Skeletal muscle satellite cell (primary cell): ENCODE measurements around the gene ZNF436. TPM values are rescaled to one million over a fixed set of nuclear protein-coding genes. Genes with fewer than 3 reads are reported as not detected.
A peak's percentile ranks its signal among the peaks of the same experiment; 100 is the strongest.

ENCODE experiments used
- H3K27me3 ChIP-seq: 2 replicates; pipeline ENCODE4 v1.7.0; 2013; ENCODE audit warnings: low read length; ENCODE audit not compliant: control insufficient read depth, insufficient read depth
- H3K36me3 ChIP-seq: 2 replicates; pipeline ENCODE4 v1.7.0; 2013; ENCODE audit warnings: mild to moderate bottlenecking, control low read depth, low read length; ENCODE audit not compliant: insufficient read depth
- H3K4me1 ChIP-seq: 2 replicates; pipeline ENCODE4 v1.7.0; 2013; ENCODE audit warnings: low read length; ENCODE audit not compliant: control insufficient read depth, insufficient read depth
- H3K4me2 ChIP-seq: 2 replicates; pipeline ENCODE4 v1.7.0; 2013; ENCODE audit warnings: mild to moderate bottlenecking, low read length
- H3K4me3 ChIP-seq: 2 replicates; pipeline ENCODE4 v1.7.0; 2013; ENCODE audit warnings: low read length
- H3K9ac ChIP-seq: 2 replicates; pipeline ENCODE4 v1.7.0; 2013; ENCODE audit warnings: mild to moderate bottlenecking, low read depth, low read length, moderate library complexity
- H3K9me3 ChIP-seq: replicated peaks from 2 replicates; pipeline ENCODE4 v1.7.0; 2013; ENCODE audit warnings: mild to moderate bottlenecking, control low read depth, low read length
- total RNA-seq: library from RNA; depleted of rRNA; stranded (reverse); fragments of >200 nt; gene quantifications from 2 replicates; pipeline ENCODE4 v1.2.3, GENCODE V29; 2012; rRNA removed

Gene ZNF436
- total RNA-seq, result 10.6 and 12.0 TPM in 2 replicates

DNA sequence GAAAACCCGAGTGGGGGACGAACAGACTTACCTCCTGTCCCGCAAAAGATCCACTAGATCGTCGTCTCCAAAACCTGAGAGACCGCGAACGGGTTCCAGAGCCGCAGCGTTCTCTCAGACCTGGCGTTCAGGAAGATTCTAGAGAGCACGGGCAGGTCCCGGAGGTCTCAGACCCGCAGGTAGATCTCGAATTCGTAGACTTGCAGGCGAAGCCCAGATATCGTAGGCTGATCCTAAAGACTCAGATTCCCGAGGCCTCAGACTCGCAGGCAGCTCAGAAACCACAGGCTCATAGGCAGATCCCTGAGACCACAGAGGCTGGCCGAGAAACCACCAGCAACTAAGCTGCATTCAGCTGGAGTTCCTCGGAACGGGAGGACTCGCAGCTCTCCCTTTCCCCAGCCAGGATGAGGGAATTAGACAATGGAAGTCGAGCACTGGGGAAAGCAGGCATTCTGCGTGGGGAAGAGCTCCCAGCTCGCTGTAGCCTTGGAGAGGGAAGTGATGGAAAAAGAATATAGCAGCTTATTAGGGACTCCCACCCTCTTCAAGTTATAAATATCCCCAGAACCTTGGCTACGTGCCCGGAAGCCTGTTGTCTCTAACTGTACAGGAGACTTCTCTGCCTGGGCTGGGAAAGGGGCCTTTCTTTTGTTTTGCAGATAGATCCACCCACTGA, at the start of gene ZNF436:
TSS of gene ZNF436 (minus strand) at position 502 of the 679 bp plus-strand sequence. CDS start 1,831 bp downstream, outside the sequence.
- H3K9ac ChIP-seq, result peak within 1 kb of the TSS; percentile 92
- peak within 1 kb of the TSS; percentile 85 for H3K4me3 ChIP-seq
- H3K9me3 ChIP-seq, result no peaks in the 10 kb centered on the region

DNA sequence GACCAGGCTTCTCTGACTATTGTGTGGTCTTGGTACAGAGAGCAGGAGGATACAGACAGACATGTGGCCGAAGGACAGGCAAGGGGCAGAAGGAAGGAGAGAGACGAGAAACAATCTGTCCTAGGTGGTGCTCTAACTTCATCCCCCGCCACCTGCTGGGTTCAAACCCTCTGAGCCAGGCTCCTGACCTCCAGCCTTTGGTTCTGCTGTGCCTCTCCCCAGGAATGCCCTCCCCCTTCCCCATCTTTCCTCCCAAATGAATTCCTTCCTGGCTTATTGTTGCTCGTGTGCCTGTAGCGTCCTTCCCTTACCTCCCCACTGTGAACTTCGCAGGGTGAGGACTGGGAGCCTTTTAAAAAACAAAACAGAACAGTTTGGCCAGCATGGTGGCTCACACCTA, 49.5 kb upstream of the ZNF436 start:
- H3K4me2 ChIP-seq, result no peak overlapping the region
- no peak overlapping the region for H3K9ac ChIP-seq
- H3K4me3 ChIP-seq, result no peak overlapping the region
- peaks cover 15% of the 10 kb centered on the region for H3K4me1 ChIP-seq
- no peaks in the 10 kb centered on the region for H3K36me3 ChIP-seq
- no peaks in the 10 kb centered on the region for H3K9me3 ChIP-seq
- no peaks in the 10 kb centered on the region for H3K27me3 ChIP-seq

More for the DNA sequence above, at the start of gene ZNF436:
- Histone ChIP-seq H3K4me1 (peaks cover 34% of the 10 kb centered on the region), H3K36me3 (peaks cover 21% of the 10 kb centered on the region), H3K4me2 (peak within 1 kb of the TSS; percentile 96), H3K27me3 (no peaks in the 10 kb centered on the region)

DNA sequence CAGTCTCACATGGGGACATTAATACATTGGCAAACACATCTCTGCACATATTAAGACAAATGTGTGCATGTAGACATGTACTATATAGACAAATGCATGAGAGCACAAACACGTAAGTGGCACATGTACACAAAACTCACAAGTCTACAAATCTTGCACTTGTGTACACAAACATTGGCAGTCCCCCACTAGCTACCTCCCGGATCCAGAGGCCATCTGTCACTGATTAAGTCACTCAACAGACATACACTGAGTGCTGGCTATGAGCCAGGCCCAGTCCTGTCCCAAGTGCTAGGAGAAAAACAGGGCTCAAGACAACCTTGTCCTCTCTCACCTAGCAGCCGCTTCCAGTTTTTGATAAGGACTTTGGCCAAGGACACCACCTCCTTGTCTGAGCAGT, 47.9 kb upstream of the ZNF436 start:
- no peaks in the 10 kb centered on the region for H3K27me3 ChIP-seq
- H3K9me3 ChIP-seq, result no peaks in the 10 kb centered on the region
- peaks cover 9% of the 10 kb centered on the region for H3K4me1 ChIP-seq
- no peaks in the 10 kb centered on the region for H3K36me3 ChIP-seq
- H3K4me3 ChIP-seq, result no peak overlapping the region
- H3K9ac ChIP-seq, result no peak overlapping the region
- no peak overlapping the region for H3K4me2 ChIP-seq

DNA sequence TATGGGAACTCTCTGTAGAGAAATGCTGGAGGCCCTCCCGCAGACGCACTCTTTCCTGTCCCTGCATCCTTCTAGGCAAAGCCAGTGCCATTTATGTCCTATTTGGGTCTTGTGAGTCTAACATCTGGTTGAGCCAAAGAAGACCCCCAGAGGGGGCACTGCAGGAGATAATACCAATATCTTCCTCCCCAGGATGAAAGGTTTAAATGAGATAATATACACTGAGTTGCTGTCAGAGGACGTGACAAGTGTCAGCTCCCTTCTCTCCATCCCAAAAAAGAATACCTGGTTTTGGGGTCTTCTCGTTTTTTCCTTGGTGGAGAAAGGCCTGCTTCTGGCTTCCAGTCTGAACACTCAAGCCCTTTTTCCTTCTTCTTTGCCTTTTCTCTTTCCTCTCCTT, 47.3 kb upstream of the ZNF436 start:
- Histone ChIP-seq H3K4me3 (no peak overlapping the region), H3K4me1 (peaks cover 5% of the 10 kb centered on the region), H3K9ac (no peak overlapping the region), H3K9me3 (no peaks in the 10 kb centered on the region), H3K27me3 (no peaks in the 10 kb centered on the region), H3K4me2 (no peak overlapping the region), H3K36me3 (no peaks in the 10 kb centered on the region)

DNA sequence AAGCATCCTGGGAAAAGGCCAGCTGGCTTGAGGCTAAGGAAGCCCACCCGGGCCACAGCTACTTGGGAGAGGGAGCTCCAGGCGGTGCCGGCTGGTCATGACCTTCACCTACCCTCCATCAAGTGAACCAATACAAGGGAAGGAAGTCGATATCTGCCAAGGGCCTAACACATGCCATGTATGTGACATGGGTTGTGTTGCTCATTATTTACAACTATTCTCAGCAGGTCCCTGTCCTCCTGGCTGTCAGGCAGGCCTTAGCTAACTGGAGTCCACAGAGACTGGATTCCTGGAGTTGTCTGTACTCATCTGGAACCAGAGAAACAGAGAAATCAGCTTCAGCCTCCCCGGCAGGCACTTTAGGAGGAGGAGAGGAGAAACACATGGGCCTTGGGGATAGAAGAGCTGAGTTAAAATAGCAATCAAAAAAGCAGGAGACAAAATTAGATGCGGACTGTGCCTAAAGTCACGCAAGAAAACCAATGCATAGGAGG, 39.2 kb upstream of the ZNF436 start:
- Histone ChIP-seq H3K36me3 (no peaks in the 10 kb centered on the region), H3K27me3 (no peaks in the 10 kb centered on the region), H3K4me3 (no peak overlapping the region), H3K9me3 (no peaks in the 10 kb centered on the region), H3K9ac (no peak overlapping the region), H3K4me1 (peaks cover 22% of the 10 kb centered on the region), H3K4me2 (no peak overlapping the region)

DNA sequence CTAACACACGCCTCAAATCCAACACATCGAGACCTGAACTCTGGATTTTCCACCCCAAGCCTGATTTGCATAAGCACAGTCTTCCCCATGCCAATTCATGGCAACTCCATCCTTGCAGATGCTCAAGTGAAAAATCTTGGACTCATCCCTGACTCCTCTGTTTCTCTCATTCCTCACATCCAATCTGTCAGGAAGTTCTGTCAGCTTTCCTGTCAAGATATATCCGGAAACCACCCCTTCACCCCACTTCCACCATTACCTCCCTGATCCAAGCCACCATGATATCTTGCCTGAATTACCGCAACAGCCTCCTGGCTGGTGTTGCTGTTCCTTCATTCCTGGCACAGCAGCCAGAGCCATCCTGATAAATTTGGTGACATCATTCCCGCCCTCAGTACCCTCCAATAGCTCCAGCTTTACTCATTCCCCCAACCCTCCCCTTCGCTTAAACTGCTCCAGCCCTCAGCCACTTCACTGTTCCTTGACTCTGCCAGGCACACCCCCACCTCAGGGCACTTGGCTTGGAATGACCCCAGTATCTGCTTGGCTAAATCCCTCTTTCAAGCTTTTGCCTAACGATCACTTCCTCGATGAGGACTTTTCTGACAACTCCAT, 37.5 kb upstream of the ZNF436 start:
- H3K27me3 ChIP-seq, result no peaks in the 10 kb centered on the region
- H3K9ac ChIP-seq, result no peak overlapping the region
- H3K4me2 ChIP-seq, result no peak overlapping the region
- no peaks in the 10 kb centered on the region for H3K9me3 ChIP-seq
- H3K4me1 ChIP-seq, result peaks cover 36% of the 10 kb centered on the region
- H3K4me3 ChIP-seq, result no peak overlapping the region
- no peaks in the 10 kb centered on the region for H3K36me3 ChIP-seq

DNA sequence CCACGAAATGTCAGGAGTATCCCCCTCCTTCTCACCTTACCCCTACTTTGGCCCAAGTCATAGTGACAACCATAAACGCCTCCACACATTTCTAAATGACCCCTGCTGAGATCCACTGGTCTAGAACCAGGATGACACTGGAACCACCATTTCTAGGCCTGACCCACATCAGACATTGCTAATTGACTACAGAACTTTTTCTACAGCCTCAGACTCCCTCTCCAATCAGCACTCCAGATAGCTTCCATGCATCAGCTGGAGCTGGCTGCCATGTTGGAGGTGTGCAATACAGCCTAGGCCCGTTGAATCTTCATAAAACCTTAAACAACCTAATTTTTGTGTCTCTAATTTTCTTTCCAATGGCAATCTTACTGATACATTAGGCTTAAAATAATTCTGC, 36.3 kb upstream of the ZNF436 start:
- no peaks in the 10 kb centered on the region for H3K27me3 ChIP-seq
- H3K4me3 ChIP-seq, result no peak overlapping the region
- no peaks in the 10 kb centered on the region for H3K9me3 ChIP-seq
- H3K36me3 ChIP-seq, result no peaks in the 10 kb centered on the region
- H3K9ac ChIP-seq, result no peak overlapping the region
- H3K4me2 ChIP-seq, result no peak overlapping the region
- peaks cover 25% of the 10 kb centered on the region for H3K4me1 ChIP-seq

DNA sequence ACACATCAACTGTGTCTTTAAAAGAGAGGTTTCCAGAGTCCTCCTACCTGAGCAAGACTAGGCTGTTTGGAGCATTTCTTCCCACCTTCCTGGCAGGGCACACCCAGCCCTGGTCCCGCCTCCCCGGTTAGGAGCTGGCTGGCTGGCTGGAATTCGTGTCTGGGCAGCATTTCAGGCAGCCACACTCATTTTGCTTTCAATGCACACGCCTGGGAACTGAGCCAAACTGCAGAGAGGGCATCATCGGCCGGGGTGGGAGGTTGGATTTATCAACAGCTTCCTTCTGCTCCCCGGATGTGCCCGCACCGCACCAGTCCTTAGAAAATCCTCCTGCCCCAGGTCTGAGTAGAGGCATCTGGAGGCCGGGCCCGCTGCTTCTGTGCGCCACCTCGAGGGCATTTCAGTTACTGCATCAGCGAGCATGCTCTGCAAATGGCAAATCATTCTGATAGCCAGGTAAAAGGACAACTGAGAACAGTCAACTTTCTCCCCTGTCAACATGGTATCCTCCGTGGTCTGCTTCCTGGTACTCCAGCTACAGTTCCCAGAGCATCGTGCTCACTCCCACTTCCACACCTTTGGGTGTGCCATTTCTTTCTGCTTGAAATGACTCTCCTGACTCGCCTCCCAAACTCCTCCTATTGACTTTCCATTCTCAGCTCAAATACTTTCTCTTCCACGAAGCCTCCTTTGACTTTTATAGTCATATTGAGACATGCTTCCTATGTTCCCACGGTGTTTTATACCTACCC, 34.3 kb upstream of the ZNF436 start:
- H3K9ac ChIP-seq, result no peak overlapping the region
- H3K9me3 ChIP-seq, result no peaks in the 10 kb centered on the region
- H3K4me1 ChIP-seq, result peaks cover 25% of the 10 kb centered on the region
- H3K4me2 ChIP-seq, result peak overlapping the region; percentile 61
- no peaks in the 10 kb centered on the region for H3K27me3 ChIP-seq
- peak overlapping the region; percentile 25 for H3K4me3 ChIP-seq
- no peaks in the 10 kb centered on the region for H3K36me3 ChIP-seq

DNA sequence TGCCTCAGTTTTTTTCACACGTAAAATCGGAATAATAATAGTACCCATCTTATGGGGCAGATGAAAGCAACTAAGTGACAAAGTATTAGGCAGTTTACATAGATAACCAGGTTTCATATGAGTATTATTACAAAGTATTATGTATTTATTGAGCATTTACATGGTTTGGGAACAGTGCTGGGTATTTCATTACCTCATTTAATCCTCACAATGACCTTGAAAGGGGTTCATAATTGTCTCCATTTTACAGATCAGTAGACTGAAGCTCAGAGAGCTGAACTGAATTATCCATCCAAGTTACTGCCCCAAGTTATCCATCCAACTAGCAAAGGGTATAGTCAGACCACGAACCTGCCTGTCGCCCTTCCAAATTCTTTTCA, 33.7 kb upstream of the ZNF436 start:
- Histone ChIP-seq H3K36me3 (no peaks in the 10 kb centered on the region), H3K9me3 (no peaks in the 10 kb centered on the region), H3K9ac (no peak overlapping the region), H3K4me2 (peak overlapping the region; percentile 61), H3K27me3 (no peaks in the 10 kb centered on the region), H3K4me1 (peaks cover 25% of the 10 kb centered on the region), H3K4me3 (peak overlapping the region; percentile 25)

DNA sequence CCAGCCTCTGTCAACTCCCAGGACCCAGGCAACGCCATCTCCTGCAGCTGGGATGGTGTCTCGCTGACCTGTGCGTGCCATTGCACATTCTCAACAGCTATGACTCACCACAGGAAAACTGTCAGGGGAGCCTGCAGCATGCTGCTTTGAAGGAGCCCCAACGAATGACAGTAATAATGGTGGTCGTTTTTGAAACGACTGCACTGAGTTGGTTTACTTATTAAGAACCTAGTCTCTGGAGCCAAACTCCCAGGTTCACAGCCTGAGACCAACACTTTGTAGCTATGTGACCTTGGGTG, 33.4 kb upstream of the ZNF436 start:
- H3K27me3 ChIP-seq, result no peaks in the 10 kb centered on the region
- no peaks in the 10 kb centered on the region for H3K36me3 ChIP-seq
- H3K4me1 ChIP-seq, result peaks cover 25% of the 10 kb centered on the region
- no peak overlapping the region for H3K9ac ChIP-seq
- peak overlapping the region; percentile 61 for H3K4me2 ChIP-seq
- H3K9me3 ChIP-seq, result no peaks in the 10 kb centered on the region
- H3K4me3 ChIP-seq, result no peak overlapping the region

DNA sequence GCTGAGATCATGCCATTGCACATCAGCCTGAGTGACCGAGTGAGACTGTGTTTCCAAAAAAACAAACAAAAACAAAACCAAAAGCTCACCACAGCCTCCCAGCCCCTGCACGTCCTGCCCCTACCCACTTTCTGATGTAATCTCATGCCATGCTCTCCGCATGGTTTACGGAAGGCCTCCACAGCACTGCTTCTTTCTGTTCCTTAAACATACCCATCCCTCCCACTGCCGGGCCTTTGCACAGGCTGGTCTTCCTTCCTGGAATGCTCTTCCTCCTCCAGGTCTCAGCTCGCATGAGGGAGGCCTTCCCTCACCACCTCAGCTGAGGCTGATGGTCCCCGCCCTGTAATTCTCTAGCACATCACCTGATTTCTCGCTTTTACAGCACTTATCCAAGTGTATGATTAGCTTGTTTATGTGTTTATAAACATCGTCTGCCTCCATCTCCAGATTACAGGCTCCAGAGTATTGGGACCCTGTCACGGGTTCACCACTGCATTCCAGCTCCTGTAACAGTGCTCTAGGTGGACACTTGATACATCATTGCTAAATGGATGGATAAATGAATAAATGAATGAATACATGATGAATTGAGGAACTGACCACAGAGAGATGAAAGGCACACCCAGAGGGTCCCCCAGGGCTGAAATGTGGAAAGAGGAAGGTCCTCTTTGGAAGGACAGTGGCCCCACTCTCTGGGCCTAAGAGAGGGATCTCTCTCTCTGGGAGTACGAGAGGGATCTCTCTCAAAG, 32.8 kb upstream of the ZNF436 start:
- H3K9me3 ChIP-seq, result no peaks in the 10 kb centered on the region
- peaks cover 25% of the 10 kb centered on the region for H3K4me1 ChIP-seq
- H3K9ac ChIP-seq, result no peak overlapping the region
- no peaks in the 10 kb centered on the region for H3K36me3 ChIP-seq
- H3K27me3 ChIP-seq, result no peaks in the 10 kb centered on the region
- peak overlapping the region; percentile 61 for H3K4me2 ChIP-seq
- no peak overlapping the region for H3K4me3 ChIP-seq
